Fibroblast of pulmonary artery (primary cell): ENCODE results near the gene PTGFRN.

ENCODE experiments used
- DNase-seq: peaks from one replicate; pipeline ENCODE4 v3.0.0-alpha.2; 2010; ENCODE audit warnings: low read depth
- H3K4me3 ChIP-seq: replicated peaks from 2 replicates; pipeline ENCODE4 v1.5.1; 2011; ENCODE audit warnings: low read depth, mild to moderate bottlenecking, control low read depth, low read length, moderate library complexity
- CTCF ChIP-seq: IDR thresholded peaks from 2 replicates; pipeline ENCODE4 v1.5.1; 2011; ENCODE audit warnings: mild to moderate bottlenecking, control low read depth, low read length, inconsistent platforms; ENCODE audit errors: missing control alignments

Gene PTGFRN

GRCh38 chr1:116988248-116988647, 78.5 kb downstream of the PTGFRN start:
- peak; percentile 78 for DNase-seq
- H3K4me3 ChIP-seq = no peak overlapping the region
- no peak for TF ChIP-seq CTCF

GRCh38 chr1:116988908-116989307, 79.2 kb downstream of the PTGFRN start:
- no peak overlapping the region for H3K4me3 ChIP-seq
- DNase-seq = no peak
- TF ChIP-seq CTCF = no peak

DNA sequence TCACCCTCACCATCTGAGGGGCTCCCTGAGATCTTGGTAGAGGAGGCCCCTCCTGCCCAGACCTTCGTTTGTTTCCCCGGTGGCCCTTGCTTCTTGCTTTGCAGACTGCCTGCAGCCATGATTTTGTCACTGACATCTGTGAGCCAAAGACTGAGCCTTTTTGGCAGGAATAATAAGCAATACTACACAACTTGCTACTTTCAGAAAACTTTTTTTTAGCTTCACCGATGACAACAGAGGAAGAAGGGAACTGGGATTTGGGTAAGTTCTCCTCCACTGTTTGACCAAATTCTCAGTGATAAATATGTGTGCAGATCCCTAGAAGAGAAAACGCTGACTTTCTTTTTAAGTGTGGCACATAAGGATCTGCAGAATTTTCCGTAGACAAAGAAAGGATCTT, 80.1 kb downstream of the PTGFRN start:
- no peak for DNase-seq
- TF ChIP-seq CTCF = no peak
- H3K4me3 ChIP-seq = no peak overlapping the region

GRCh38 chr1:116990612-116991151, 81.0 kb downstream of the PTGFRN start:
- peak; percentile 100 for DNase-seq
- TF ChIP-seq CTCF = no peak
- no peak overlapping the region for H3K4me3 ChIP-seq

DNA sequence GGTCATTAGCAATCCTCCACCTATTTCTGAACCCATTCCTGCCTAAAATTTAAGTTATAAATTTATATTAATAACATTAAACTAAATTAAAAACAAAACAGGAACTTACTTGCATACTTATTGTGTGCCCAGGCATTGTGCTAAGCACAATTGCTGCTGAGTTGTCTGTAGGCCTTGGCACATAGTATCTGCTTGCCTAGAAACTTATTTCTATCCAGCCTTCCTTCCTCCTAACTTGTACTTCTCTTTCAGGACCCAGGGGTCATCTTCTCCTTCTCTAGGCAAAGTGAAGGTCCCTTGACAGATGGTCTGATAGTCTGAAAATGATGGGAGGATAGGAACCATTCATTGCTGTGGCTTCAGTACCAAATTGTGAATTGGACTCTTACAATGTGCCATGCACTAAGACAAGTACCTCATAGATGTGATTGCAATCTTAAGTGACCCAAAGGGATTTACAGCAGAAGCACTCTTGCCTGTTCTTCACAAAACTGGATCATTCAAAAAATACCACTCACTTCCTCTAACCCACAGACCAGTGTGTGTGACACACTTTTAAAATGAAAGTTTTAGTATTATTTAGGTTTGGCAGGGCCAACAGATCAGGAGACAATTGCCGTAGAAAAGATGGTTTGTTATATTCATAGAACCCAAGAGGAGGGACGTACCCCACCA, 81.6 kb downstream of the PTGFRN start:
- no peak overlapping the region for H3K4me3 ChIP-seq
- no peak for TF ChIP-seq CTCF

DNA sequence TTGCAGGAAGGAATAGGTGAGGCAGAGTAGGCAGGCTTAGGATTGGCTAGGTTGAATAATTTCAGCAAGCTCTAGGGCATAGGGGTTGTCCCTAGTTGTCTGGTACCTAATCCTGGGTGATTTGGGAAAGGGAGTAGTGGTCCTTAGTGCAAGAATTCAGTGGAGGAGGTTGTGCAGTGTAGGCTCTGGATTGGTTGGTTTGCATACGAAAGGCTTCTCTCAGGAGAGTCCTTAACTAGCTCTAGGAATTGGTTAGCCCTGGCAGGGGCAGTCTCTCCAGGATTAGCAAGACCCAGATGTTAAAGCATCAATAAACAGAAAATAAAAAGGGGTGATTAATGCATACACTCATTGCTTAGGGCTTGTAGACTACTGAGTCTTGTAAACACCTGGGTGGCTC, 82.2 kb downstream of the PTGFRN start:
- no peak for DNase-seq
- H3K4me3 ChIP-seq = no peak overlapping the region
- no peak for TF ChIP-seq CTCF

More for the DNA sequence above, 81.6 kb downstream of the PTGFRN start:
- DNase-seq = no peak

GRCh38 chr1:116993286-116993685, 83.6 kb downstream of the PTGFRN start:
- H3K4me3 ChIP-seq = no peak overlapping the region
- no peak for TF ChIP-seq CTCF
- no peak for DNase-seq
